ENCODE data around the gene NKX2-8.
A peak's percentile ranks its signal among the peaks of the same experiment; 100 is the strongest.

Gene NKX2-8

GRCh38 chr14:36582011-36582873 lies at the start of gene NKX2-8:
TSS of gene NKX2-8 (minus strand) at chr14:36582614. CDS start at chr14:36582389, 225 bp downstream.
- no peak for DNase-seq (ENCODE audit: low spot score)

DNA sequence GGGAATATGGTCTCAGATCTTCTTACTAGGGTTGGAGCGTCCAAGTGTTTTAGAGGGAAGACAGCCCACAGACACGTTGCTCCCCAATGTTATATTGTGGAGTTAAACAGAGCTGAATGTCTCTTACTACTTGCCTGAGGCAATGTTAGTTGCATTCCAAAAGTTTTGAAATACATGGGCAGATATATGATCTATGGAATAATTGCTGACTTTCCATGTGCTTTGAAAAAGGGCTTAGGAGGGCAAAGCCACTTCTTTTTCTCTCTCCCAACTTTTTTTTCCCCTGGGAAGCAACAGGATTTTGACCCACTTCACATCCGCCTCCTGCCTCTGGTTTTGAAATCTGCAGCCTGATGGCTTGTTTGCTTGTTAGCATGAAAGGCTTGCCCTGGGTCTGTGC lies 45.6 kb upstream of the NKX2-8 start:
- DNase-seq (ENCODE audit: low spot score): no peak

DNA sequence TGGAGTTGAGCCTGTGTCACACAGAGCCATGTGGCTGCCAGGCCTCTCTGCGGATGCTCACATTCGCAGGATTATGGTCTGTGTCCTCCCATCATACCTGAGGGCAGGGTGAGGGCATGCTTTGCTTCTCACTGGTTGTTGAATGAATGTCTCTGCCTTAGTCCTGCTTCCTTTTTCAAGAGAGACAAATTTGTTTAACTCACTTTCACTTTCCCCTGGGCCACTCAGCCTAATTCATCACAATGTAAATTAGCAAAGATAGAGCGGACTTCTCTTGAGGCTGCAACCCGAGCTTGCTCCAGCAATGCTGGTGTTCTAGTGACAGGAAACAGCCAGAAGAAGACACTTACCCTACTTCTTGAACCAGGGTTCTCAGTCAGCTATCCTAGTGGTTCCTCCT lies 43.7 kb upstream of the NKX2-8 start:
- no peak for DNase-seq (ENCODE audit: low spot score)

- no peak for DNase-seq (ENCODE audit: low spot score)
These were observed 43.0 kb upstream of the NKX2-8 start for GRCh38 chr14:36625436-36625835.

DNA sequence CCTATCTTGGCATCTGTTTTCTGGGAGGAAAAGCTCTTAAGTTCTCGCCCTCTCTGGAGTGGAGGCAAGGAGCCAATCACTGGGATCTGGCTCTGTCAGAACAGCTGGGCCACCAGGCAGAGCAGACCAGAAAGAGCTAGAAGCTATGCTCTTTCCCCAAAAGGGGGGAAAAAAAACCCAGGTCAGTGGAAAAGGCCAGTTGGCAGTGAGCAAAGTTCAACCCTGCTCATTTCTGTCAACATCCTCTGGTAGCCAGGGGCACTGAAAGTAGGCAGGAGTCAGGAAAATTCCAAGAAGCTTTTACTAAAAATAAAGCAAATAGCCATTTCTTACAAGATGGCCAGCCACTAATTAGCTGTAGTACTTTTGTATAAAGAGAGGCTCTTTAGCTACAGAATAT lies 42.6 kb upstream of the NKX2-8 start:
- no peak for DNase-seq (ENCODE audit: low spot score)

DNA sequence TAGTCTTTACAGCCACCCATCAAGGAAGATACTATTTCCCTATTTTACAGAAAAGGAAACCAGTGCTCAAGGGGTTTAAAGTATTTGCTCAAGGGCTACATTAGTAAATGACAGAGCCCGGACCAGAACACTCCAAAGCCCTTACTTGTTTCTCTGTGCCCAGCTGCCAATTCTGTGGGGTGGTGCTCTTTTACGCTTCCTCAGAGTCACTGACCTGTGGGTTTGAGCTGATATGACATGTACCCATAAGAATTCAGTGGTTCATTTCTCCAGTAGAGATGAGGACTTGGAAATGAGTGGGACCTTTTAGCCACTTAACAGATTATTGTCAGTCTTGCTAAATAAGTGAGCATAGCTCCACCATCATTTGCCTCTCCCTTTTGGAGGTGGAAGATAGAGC lies 37.4 kb upstream of the NKX2-8 start:
- DNase-seq (ENCODE audit: low spot score): no peak

GRCh38 chr14:36619131-36619530 lies 36.7 kb upstream of the NKX2-8 start:
- DNase-seq (ENCODE audit: low spot score): no peak

GRCh38 chr14:36618641-36619040 lies 36.2 kb upstream of the NKX2-8 start:
- no peak for DNase-seq (ENCODE audit: low spot score)

DNA sequence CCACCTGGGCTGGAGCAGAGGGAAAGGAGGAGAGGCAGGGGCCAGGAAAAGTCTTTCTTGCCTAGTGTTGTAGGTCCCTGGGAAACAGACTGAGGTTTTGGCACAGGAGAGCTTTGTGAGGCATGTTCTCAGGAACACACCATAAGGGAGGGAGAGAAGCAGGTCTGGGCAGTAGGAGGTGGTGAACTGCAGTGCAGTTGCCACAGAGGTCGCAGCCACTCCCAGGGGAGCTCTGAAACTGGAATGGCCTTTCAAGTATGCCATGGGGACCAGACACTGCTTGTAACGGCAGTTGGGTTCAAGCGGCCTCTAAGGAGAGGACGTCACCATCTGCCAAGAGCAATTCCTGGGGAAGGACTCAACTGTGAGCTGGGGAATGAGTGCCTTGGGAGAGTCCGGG lies 35.4 kb upstream of the NKX2-8 start:
- DNase-seq (ENCODE audit: low spot score): no peak

GRCh38 chr14:36605506-36605857 lies 23.1 kb upstream of the NKX2-8 start:
- DNase-seq (ENCODE audit: low spot score): no peak

DNA sequence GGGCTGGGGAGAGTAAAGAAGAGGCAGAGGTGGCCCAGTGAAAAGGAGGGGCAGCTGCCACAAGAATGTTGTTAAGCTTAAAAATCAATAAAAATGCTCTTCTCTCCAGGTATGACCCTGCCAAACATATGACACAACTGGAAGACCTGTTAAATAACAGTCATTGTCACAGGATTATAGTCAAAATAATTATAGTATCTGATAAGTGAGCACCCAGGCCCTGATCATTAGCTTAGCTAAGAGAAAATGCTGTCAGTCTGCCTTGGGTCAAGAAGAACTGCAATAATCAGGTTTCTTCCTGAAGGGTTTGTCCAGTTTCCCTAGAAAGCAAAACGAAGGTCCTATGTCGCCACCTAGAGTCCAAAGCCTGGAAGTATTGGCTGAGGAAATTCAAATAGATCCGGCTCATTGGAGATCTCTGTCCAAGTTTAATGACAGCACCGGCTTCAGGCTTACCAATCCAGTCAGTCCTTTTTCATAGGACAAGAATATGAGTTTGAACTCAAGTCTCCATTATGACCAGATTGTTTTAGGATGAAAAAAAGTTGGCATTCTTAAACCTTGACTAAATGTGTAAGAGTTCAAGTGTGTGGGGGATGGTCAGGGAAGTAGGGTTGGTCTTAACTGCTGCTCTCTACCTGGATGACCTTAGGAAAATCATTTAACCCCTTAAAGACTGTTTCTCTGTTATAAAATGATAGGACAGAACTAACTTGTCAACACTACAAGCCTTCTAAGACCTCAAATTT lies 22.5 kb upstream of the NKX2-8 start:
- peak; percentile 33 for DNase-seq (ENCODE audit: low spot score)

GRCh38 chr14:36600431-36600830 lies 18.0 kb upstream of the NKX2-8 start:
- DNase-seq (ENCODE audit: low spot score): no peak

- DNase-seq (ENCODE audit: low spot score): no peak
These were observed 9.1 kb upstream of the NKX2-8 start for GRCh38 chr14:36591482-36591881.

DNA sequence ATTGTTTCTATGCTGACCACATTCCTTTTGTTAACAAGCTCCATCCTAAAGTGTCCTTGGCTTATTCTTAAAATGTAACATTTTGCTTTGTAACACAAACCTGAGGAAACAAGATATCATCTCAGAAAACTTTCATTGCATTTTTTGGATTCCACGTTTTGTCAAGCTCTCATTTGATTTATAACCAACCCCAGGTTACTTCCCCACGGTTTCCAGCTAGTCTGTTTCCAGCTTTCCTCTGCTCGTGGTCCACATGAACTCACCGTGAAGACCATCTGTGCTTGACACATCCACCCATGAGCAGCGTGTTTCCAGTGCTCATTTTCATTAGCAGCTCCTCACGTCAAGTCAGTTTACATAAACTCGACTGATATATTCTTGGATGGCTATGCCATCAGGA lies 6.4 kb upstream of the NKX2-8 start:
- no peak for DNase-seq (ENCODE audit: low spot score)

DNA sequence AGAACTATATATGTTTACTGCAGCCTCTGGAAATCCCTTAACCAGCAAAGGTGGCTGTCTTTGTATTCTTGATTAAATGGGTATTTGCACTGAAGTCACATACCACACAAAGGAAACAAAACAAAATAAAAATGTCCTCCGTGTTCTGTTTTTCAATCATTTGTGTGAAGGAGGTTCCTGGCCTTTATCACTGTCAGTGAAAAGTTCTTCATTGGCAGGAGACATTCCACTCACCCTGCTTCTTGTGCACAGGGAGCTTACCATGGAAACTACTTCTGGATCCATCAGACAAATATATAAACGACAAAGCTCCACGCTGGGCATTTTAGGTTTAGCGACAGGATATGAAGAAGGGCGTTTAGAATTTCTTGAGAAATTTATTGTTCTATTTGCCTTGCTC lies 5.7 kb upstream of the NKX2-8 start:
- no peak for DNase-seq (ENCODE audit: low spot score)

DNA sequence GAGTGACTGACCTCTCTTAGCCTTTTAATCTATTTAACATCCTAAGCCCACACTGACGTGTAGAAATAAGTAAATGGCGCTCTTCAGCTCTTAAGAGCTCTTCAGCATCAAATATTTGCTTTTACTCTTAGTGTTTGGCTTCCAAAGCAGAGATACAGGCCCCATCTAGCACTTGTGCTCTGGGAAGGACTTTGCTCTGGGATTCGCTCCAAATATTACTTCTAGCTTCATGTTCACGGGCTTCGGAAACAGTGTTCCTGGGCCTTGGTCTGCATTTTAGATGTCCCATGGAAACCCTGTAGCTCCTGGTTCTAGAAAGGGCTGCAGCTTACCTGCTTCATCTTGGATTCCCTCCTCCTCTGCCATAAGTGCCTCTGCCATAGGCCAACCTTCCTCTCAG lies 2.7 kb upstream of the NKX2-8 start:
- no peak for DNase-seq (ENCODE audit: low spot score)

DNA sequence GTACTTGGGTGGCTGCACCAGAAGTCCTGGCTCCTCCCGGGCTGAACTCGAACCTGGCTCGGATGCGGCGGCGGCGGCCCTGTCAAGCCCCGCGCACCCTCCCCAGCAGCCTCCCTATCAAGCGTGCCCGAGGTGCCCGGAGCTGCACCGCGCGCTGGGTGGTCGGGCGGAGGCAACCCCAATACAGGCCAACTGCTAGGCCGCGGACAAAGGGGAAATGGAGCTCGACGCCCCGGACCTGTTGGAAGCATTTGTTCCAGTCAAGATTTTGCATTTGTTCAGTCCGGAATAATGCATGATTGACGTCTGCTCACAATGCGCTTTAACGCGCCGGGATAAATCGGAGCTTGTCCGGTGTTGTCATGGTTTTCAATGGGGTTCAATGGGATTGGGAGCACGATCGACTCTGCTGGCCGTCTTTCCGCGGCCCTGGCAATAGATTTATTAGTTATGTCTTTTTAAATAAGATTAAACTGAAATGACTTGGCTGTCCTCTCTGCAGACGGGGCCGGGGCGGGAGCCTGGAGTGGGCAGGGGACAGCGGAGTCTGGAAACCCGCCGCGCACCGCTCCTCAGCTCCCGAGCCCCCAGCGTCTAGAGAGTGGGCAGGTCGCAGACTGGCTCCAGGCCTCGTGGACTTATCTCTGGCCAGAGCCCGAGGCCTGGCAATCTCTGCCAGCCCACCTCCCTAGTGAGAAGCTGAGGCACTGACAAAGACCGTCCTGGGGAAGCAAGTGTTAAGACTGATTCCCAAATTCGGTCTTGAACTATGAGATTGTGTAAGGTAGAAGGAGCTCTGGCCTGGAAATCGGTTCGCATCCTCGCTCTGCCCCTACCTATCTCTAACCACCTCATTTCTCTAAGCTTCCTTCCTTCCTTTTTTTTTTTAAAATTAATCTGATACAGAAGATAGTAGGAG lies 1.7 kb upstream of the NKX2-8 start:
- no peak for DNase-seq (ENCODE audit: low spot score)

- DNase-seq (ENCODE audit: low spot score): no peak
These were observed 953 bp upstream of the NKX2-8 start for GRCh38 chr14:36583242-36583892.

- DNase-seq (ENCODE audit: low spot score): no peak
These were observed 444 bp upstream of the NKX2-8 start for GRCh38 chr14:36582874-36583241.

DNA sequence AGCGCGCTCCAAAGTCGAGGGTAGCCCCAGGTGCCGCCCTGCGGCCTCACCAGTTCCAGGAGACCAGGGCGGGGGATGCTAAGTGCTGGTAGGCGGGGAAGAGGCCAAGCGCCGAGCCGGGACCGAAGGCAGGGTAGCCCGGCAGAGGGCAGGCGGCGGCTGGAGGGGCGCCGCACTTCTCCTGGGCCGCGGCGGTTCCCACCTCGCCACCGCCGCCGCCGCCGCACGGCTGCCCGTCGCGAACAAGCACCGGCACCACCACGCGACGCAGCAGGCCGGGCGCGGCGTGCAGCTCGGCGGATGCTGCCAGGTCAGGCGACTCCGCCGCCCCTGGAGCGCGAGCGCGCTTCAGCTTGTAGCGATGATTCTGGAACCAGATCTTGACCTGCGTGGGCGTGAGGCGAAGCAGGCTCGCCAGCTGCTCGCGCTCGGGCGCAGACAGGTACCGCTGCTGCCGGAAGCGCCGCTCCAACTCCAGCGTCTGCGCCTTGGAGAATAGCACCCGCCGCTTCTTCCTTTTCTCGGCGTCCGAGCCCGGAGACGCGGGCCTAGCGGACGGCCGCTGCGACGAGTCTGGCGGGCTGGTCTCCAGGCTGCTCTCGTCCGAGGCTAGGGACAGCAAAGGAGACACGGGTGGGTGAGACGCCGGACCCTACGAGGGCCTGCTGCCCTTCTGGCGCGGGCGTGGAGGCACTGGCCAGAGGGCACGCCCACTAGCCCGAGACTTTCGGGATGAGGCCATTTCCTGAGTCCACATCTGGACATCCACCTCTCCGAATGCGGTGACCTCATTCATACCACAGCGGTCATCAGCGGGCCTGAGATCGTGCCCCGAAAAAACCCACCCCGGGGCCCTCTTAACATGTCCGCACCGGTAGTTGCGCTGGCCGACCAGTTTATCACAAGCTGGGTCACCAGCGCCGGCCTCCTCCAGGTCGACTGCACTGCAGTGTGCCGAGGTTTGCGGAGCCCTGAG lies 1.3 kb downstream of the NKX2-8 start:
- no peak for DNase-seq (ENCODE audit: low spot score)

Data from HuH-7 (cell line).